ENCODE data around the gene SF3B3.

DNA sequence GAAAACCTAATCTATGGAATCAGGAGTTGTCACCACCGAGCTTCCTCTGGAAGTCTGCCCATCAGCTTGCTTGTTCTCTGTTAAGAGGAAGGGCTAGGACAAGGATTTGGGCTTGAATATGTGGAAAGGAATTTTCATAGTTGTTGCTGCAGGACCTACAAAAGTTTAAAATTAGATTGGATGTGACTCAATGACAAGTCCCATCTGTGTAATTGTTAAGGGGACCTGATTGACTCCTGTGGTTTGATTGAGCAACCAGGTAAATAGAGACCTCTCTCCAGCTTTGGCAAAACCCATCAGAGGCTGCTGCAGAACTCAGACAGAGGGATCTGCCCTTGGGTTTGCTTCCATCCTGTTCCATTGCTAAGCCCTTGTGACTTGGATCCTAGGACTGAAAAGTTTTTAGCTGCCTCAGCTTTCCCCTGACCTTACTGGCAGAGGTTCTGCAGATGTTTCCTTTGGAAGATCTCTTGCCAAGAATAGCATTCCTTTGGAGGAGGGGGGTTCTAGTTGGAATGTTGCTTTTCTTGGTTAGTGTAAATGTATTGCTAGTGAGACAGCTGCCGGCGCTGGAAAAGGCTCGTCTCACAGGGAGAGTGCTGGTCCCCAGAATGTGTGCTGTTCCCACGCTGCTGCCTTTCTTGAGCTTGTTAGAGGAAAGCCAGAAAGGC, 50.0 kb downstream of the SF3B3 start:
- TF ChIP-seq CTCF (IDR thresholded peaks at IDR 0.05; ENCODE audit: low read depth, low read length) (no peak), POLR2A (IDR thresholded peaks at IDR 0.05; ENCODE audit: extremely low read depth, insufficient read length) (no peak), MYC (IDR thresholded peaks at IDR 0.05; ENCODE audit: low read depth, low read length) (no peak)
- TF ChIP-seq, protein P1, sequence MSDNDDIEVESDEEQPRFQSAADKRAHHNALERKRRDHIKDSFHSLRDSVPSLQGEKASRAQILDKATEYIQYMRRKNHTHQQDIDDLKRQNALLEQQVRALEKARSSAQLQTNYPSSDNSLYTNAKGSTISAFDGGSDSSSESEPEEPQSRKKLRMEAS (IDR thresholded peaks at IDR 0.05; ENCODE audit: low read depth, low read length), result no peak
